Skeletal muscle satellite cell (primary cell): ENCODE data around the gene SLC6A18.

ENCODE experiments used
- H3K27me3 ChIP-seq: 2 replicates; pipeline ENCODE4 v1.7.0; 2013; ENCODE audit warnings: low read length; ENCODE audit not compliant: control insufficient read depth, insufficient read depth
- H3K36me3 ChIP-seq: 2 replicates; pipeline ENCODE4 v1.7.0; 2013; ENCODE audit warnings: mild to moderate bottlenecking, control low read depth, low read length; ENCODE audit not compliant: insufficient read depth
- H3K4me1 ChIP-seq: 2 replicates; pipeline ENCODE4 v1.7.0; 2013; ENCODE audit warnings: low read length; ENCODE audit not compliant: control insufficient read depth, insufficient read depth
- H3K4me2 ChIP-seq: 2 replicates; pipeline ENCODE4 v1.7.0; 2013; ENCODE audit warnings: mild to moderate bottlenecking, low read length
- H3K4me3 ChIP-seq: 2 replicates; pipeline ENCODE4 v1.7.0; 2013; ENCODE audit warnings: low read length
- H3K9ac ChIP-seq: 2 replicates; pipeline ENCODE4 v1.7.0; 2013; ENCODE audit warnings: mild to moderate bottlenecking, low read depth, low read length, moderate library complexity
- H3K9me3 ChIP-seq: replicated peaks from 2 replicates; pipeline ENCODE4 v1.7.0; 2013; ENCODE audit warnings: mild to moderate bottlenecking, control low read depth, low read length

SLC6A18 gene

DNA sequence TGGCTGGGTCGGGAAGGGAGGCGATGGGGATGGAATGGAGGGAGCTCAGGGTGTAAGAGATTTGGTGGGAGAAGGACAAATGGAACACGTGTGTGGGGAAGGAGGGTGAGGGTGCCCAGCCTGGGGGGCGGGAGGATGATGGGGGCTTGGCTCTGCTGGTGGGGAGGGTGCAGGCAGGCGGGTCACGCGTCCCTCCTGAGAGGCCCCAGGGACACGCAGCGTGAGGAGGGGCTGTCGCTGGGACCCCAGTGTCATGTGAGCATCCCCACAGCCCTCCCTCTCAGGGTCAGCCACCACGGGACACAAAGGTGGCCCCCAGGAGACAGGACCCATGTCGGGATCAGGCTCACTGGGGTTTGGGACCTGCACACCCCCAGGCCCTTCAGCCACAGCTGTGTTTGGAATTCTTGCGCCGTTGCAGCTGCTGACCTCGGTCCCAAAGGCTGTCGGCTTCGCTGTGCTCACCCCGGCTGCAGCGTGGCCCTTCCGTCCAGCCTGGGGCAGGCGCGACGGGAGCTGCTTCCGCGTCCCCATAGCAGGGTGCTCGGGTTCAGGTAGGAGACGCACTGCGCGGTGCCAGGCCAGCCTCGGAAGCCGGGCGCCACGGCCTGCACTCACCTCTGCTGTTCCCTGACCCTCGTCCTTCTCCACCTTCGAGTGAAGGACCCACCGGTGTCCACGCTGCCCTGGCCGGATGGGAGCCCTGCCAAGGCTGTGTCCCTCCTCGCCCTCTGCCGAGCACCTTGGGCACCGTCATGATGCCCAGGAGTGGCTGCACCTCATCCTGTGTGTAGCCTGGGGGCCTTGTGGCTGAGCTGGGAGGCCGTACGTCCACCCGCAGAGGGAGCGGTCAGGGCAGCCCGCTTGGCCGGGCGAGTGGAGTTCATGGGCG, 18.4 kb upstream of the SLC6A18 start:
- peaks cover 26% of the 10 kb centered on the region for H3K27me3 ChIP-seq
- no peak overlapping the region for H3K4me3 ChIP-seq
- H3K9me3 ChIP-seq: no peaks in the 10 kb centered on the region
- H3K4me2 ChIP-seq: no peak overlapping the region
- H3K4me1 ChIP-seq: no peaks in the 10 kb centered on the region
- H3K36me3 ChIP-seq: no peaks in the 10 kb centered on the region
- no peak overlapping the region for H3K9ac ChIP-seq

DNA sequence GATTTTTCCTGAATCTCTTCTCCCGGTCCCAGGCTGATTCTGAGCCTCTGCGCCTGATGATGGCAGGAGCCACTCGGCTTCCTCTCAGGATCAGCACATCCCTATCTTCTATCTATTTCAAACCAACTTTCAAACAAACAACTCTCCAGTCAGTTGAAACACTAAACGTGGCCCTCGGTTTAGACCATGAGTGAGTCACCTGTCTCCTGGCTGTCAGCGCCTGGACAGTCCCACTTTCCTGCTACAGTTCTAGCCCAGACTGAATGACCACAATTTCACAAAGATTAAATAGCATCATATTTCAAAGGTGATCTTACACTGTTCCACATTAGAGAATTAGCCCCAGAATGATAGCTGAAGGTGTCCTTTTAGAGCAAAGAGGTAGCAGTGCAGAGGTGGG, 17.6 kb upstream of the SLC6A18 start:
- Histone ChIP-seq H3K4me3 (no peak overlapping the region), H3K4me2 (no peak overlapping the region), H3K4me1 (no peaks in the 10 kb centered on the region), H3K9me3 (no peaks in the 10 kb centered on the region), H3K36me3 (no peaks in the 10 kb centered on the region), H3K27me3 (peaks cover 26% of the 10 kb centered on the region), H3K9ac (no peak overlapping the region)

GRCh38 chr5:1208221-1208742, 16.9 kb upstream of the SLC6A18 start:
- H3K4me3 ChIP-seq: no peak overlapping the region
- H3K36me3 ChIP-seq: no peaks in the 10 kb centered on the region
- H3K27me3 ChIP-seq: peaks cover 26% of the 10 kb centered on the region
- no peak overlapping the region for H3K4me2 ChIP-seq
- H3K4me1 ChIP-seq: no peaks in the 10 kb centered on the region
- H3K9ac ChIP-seq: no peak overlapping the region
- no peaks in the 10 kb centered on the region for H3K9me3 ChIP-seq

GRCh38 chr5:1208743-1209488, 16.3 kb upstream of the SLC6A18 start:
- no peaks in the 10 kb centered on the region for H3K4me1 ChIP-seq
- H3K9ac ChIP-seq: no peak overlapping the region
- H3K4me3 ChIP-seq: no peak overlapping the region
- no peaks in the 10 kb centered on the region for H3K36me3 ChIP-seq
- no peaks in the 10 kb centered on the region for H3K9me3 ChIP-seq
- peaks cover 24% of the 10 kb centered on the region for H3K27me3 ChIP-seq
- no peak overlapping the region for H3K4me2 ChIP-seq

DNA sequence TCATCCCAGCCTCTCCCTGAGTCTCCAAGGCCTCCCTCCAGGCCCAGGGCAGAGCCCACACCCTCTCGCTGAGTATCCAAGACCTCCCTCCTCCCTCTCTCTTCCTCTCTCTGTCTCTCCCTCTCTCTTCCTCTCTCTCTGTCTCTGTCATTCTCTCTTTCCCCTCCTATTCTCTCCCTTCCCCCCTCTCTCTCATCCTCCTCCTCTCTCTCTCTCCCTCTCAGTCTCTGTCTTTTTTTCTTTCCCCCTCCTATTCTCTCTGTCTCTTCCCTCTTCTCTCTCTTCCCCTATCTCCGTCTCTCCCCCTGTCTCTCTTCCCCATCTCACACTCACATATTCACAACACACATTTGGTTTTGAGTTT, 15.7 kb upstream of the SLC6A18 start:
- Histone ChIP-seq H3K4me2 (no peak overlapping the region), H3K4me3 (no peak overlapping the region), H3K36me3 (no peaks in the 10 kb centered on the region), H3K9ac (no peak overlapping the region), H3K9me3 (no peaks in the 10 kb centered on the region), H3K27me3 (peaks cover 21% of the 10 kb centered on the region), H3K4me1 (no peaks in the 10 kb centered on the region)

DNA sequence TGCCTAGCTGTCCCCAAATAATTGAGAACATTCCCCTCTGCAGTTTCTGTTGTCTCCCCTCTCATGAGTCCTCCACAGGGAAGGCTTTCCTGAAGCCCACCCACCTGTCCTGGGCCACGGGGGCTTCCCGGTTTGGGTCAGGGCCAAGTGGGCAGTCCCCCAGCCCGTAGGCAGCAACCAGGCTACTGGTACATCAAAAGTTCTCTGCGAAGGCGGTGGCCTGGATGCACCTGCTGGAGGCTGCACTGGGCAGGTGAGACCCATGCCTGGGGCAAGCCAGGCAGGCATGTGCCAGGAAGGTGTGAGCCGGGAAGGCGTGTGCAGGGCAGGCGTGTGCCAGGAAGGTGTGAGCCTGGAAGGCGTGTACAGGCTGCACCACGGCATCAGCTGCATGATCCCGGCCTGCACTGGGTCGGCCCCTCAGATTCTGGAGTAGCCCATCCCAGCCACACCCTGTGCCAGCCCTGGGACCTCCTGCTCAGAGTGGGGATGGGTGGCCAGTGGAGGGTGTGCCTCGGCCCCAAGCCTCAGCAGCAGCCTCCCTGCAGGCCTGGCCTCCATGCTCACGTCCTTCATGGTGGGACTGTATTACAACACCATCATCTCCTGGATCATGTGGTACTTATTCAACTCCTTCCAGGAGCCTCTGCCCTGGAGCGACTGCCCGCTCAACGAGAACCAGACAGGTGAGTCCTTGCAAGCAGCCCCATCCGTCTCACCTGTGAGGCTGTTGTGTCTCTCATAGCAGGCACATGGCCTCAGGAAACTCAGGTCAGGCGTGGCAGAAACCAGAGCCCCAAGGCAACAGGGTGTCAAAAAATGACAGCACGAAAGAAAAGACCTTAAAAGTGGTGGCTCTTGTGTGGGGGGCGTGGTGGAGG, 15.0 kb upstream of the SLC6A18 start:
- H3K9me3 ChIP-seq: no peaks in the 10 kb centered on the region

DNA sequence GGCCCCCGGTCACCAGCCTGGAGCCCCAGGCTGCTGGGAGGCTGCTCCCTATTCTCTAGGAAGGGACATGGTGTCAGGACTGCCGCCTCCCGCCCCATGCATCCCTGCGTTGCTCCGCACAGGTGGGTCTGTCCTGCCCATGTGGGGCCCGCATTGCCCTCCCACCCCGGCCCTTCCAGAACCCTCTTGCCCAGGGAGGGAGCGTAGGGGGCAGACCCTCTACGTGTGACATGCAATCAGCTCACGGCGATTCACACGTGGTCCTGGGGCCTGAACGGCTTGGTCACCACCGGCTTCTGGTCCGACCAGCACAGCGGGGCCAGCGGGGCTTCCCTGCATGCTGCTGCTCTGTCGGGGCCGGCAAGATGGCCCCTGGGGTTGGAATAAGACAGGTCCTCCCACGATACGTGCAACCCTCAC, 14.3 kb upstream of the SLC6A18 start:
- Histone ChIP-seq H3K4me3 (no peak overlapping the region), H3K36me3 (no peaks in the 10 kb centered on the region), H3K27me3 (peaks cover 12% of the 10 kb centered on the region), H3K9ac (no peak overlapping the region), H3K4me2 (no peak overlapping the region), H3K9me3 (peaks cover 2% of the 10 kb centered on the region), H3K4me1 (no peaks in the 10 kb centered on the region)

More for the DNA sequence above, 15.0 kb upstream of the SLC6A18 start:
- Histone ChIP-seq H3K4me2 (no peak overlapping the region), H3K4me1 (no peaks in the 10 kb centered on the region), H3K27me3 (peaks cover 17% of the 10 kb centered on the region), H3K9ac (no peak overlapping the region), H3K36me3 (no peaks in the 10 kb centered on the region), H3K4me3 (no peak overlapping the region)

DNA sequence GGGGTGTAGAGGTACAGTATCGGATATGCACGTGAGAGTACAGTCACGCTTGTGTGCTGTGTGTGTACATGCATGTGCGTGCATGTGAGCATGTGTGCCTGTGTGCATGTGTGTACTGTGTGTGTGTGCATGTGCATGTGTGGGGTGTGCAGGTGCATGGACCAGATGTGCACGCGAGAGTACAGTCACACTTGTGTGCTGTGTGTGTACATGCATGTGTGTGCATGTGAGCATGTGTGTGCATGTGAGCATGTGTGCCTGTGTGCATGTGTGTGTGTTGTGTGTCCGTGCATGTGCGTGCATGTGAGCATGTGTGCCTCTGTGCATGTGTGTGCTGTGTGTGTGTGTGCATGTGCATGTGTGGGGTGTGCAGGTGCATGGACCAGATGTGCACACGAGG, 13.5 kb upstream of the SLC6A18 start:
- Histone ChIP-seq H3K9me3 (peaks cover 4% of the 10 kb centered on the region), H3K27me3 (peaks cover 6% of the 10 kb centered on the region), H3K9ac (no peak overlapping the region), H3K4me2 (no peak overlapping the region), H3K4me3 (no peak overlapping the region), H3K4me1 (no peaks in the 10 kb centered on the region), H3K36me3 (no peaks in the 10 kb centered on the region)

DNA sequence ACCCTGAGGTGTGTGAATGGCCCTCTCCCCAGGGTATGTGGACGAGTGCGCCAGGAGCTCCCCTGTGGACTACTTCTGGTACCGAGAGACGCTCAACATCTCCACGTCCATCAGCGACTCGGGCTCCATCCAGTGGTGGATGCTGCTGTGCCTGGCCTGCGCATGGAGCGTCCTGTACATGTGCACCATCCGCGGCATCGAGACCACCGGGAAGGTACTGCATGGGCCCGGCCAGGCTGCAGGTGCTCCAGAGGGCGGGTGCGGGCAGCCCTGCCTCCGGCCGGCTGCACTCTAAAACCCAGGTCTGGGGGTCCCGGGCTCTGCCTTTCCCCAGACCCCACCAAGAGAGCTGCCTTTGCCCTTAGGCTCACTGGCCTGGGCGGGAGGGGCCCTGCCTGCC, 12.9 kb upstream of the SLC6A18 start:
- no peak overlapping the region for H3K4me2 ChIP-seq
- peaks cover 4% of the 10 kb centered on the region for H3K9me3 ChIP-seq
- H3K9ac ChIP-seq: no peak overlapping the region
- no peaks in the 10 kb centered on the region for H3K4me1 ChIP-seq
- H3K4me3 ChIP-seq: no peak overlapping the region
- no peaks in the 10 kb centered on the region for H3K36me3 ChIP-seq
- peaks cover 5% of the 10 kb centered on the region for H3K27me3 ChIP-seq

GRCh38 chr5:1212881-1213280, 12.3 kb upstream of the SLC6A18 start:
- peaks cover 4% of the 10 kb centered on the region for H3K9me3 ChIP-seq

More at GRCh38 chr5:1212881-1213280, 12.3 kb upstream of the SLC6A18 start:
- no peaks in the 10 kb centered on the region for H3K27me3 ChIP-seq
- H3K4me1 ChIP-seq: no peaks in the 10 kb centered on the region
- H3K9ac ChIP-seq: no peak overlapping the region
- no peak overlapping the region for H3K4me2 ChIP-seq
- H3K36me3 ChIP-seq: no peaks in the 10 kb centered on the region
- no peak overlapping the region for H3K4me3 ChIP-seq
